GM23338 (cell line): ENCODE measurements around the gene TGOLN2. TPM values are rescaled to one million over a fixed set of nuclear protein-coding genes. Genes with fewer than 3 reads are reported as not detected.
"Not testable (repeated sequence)": the region's sequence is repeated elsewhere in the genome, so short reads cannot be mapped to it uniquely, and the experiment has no call there.

Experiments
- ATAC-seq: fragments of 200-7000 bp; cut with Tn5 transposase; 3 replicates; pipeline ENCODE4 v1.9.1; 2020
- DNase-seq: peaks from one replicate; pipeline ENCODE4 v3.0.0-alpha.2; 2015; ENCODE audit warnings: low spot score
- H2AFZ ChIP-seq: fragments of 200-600 bp; sonication (generic); 2 replicates; pipeline ENCODE4 v1.8.0; 2016; ENCODE audit warnings: antibody characterized with exemption, mild to moderate bottlenecking, moderate library complexity
- H3F3A ChIP-seq: fragments of 200-600 bp; sonication (generic); replicated peaks from 2 replicates; pipeline ENCODE4 v1.8.0; 2017; ENCODE audit warnings: antibody characterized with exemption, mixed run types, low read depth
- H3K27ac ChIP-seq: fragments of 200-600 bp; sonication (generic); 2 replicates; pipeline ENCODE4 v1.6.1; 2016; ENCODE audit warnings: low read depth
- H3K27me3 ChIP-seq: fragments of 200-600 bp; sonication (generic); 2 replicates; pipeline ENCODE4 v1.8.0; 2016; ENCODE audit warnings: mild to moderate bottlenecking, mixed run types, moderate library complexity; ENCODE audit not compliant: insufficient read depth
- H3K36me3 ChIP-seq: fragments of 200-600 bp; sonication (generic); 2 replicates; pipeline ENCODE4 v1.8.0; 2016; ENCODE audit warnings: mild to moderate bottlenecking; ENCODE audit not compliant: insufficient read depth
- H3K4me1 ChIP-seq: fragments of 200-600 bp; sonication (generic); 2 replicates; pipeline ENCODE4 v1.8.0; 2016; ENCODE audit warnings: mild to moderate bottlenecking, moderate library complexity; ENCODE audit not compliant: insufficient read depth
- H3K4me2 ChIP-seq: fragments of 200-600 bp; sonication (generic); 2 replicates; pipeline ENCODE4 v1.7.1; 2017; ENCODE audit warnings: mixed run types
- H3K4me3 ChIP-seq: fragments of 200-600 bp; sonication (generic); 2 replicates; pipeline ENCODE4 v1.6.1; 2016; ENCODE audit warnings: mixed run types
- H3K79me2 ChIP-seq: fragments of 200-600 bp; sonication (generic); replicated peaks from 2 replicates; pipeline ENCODE4 v1.8.0; 2017; ENCODE audit warnings: mild to moderate bottlenecking; ENCODE audit not compliant: insufficient read depth
- H3K9me2 ChIP-seq: fragments of 200-600 bp; sonication (generic); 2 replicates; pipeline ENCODE4 v1.8.0; 2017; ENCODE audit not compliant: insufficient read depth
- H4K20me1 ChIP-seq: fragments of 200-600 bp; sonication (generic); replicated peaks from 2 replicates; pipeline ENCODE4 v1.8.0; 2017; ENCODE audit warnings: mild to moderate bottlenecking; ENCODE audit not compliant: insufficient read depth
- H3K27ac Mint-ChIP-seq: 2 replicates; pipeline ENCODE4 v1.8.0; 2020; ENCODE audit warnings: inconsistent platforms, mild to moderate bottlenecking, moderate library complexity, mixed read lengths
- H3K27me3 Mint-ChIP-seq: 3 replicates; pipeline ENCODE4 v1.8.0; 2022; ENCODE audit warnings: low read depth, mild to moderate bottlenecking, moderate library complexity, mixed read lengths, inconsistent platforms; ENCODE audit not compliant: insufficient read depth, poor library complexity
- H3K36me3 Mint-ChIP-seq: 3 replicates; pipeline ENCODE4 v1.8.0; 2021; ENCODE audit warnings: low read depth, mild to moderate bottlenecking, inconsistent platforms, moderate library complexity, mixed read lengths
- H3K4me1 Mint-ChIP-seq: 3 replicates; pipeline ENCODE4 v1.8.0; 2020; ENCODE audit warnings: mild to moderate bottlenecking, inconsistent platforms, mixed read lengths
- H3K4me3 Mint-ChIP-seq: 3 replicates; pipeline ENCODE4 v1.8.0; 2021; ENCODE audit warnings: moderate library complexity, mild to moderate bottlenecking, inconsistent platforms, mixed read lengths
- H3K9me3 Mint-ChIP-seq: 3 replicates; pipeline ENCODE4 v1.8.0; 2020; ENCODE audit warnings: moderate library complexity, mild to moderate bottlenecking, inconsistent platforms, mixed read lengths
- CREB1 ChIP-seq: fragments of 250-450 bp; sonication (Bioruptor Pico); IDR thresholded peaks from 2 replicates; pipeline ENCODE4 v1.5.0; 2020; ENCODE audit warnings: low read depth, mild to moderate bottlenecking, moderate library complexity
- EZH2 ChIP-seq: fragments of 200-600 bp; sonication (generic); IDR thresholded peaks from one replicate; pipeline ENCODE4 v1.8.0; 2017; ENCODE audit warnings: antibody characterized with exemption, mild to moderate bottlenecking, low read depth; ENCODE audit not compliant: unreplicated experiment
- EZH2phosphoT487 ChIP-seq: fragments of 200-600 bp; sonication (generic); IDR thresholded peaks from one replicate; pipeline ENCODE4 v1.8.1; 2018; ENCODE audit warnings: antibody characterized with exemption; ENCODE audit not compliant: unreplicated experiment
- JUNB ChIP-seq: IDR thresholded peaks from one replicate; pipeline ENCODE4 v1.6.1; 2016; ENCODE audit warnings: antibody characterized with exemption; ENCODE audit not compliant: unreplicated experiment
- NANOG ChIP-seq: IDR thresholded peaks from 2 replicates; pipeline ENCODE4 v1.6.1; 2016; ENCODE audit warnings: antibody characterized with exemption, borderline replicate concordance
- POLR2AphosphoS5 ChIP-seq: IDR thresholded peaks from 2 replicates; pipeline ENCODE4 v1.6.1; 2016; ENCODE audit warnings: antibody characterized with exemption, low read depth
- REST ChIP-seq: IDR thresholded peaks from one replicate; pipeline ENCODE4 v1.6.1; 2018; ENCODE audit warnings: antibody characterized with exemption; ENCODE audit not compliant: unreplicated experiment
- ZNF114 ChIP-seq: fragments of 250-450 bp; sonication (Bioruptor Pico); IDR thresholded peaks from 2 replicates; pipeline ENCODE4 v1.5.0; 2020; ENCODE audit warnings: mild to moderate bottlenecking, moderate library complexity
- ZNF331 ChIP-seq: fragments of 250-450 bp; sonication (Bioruptor Pico); IDR thresholded peaks from 2 replicates; pipeline ENCODE4 v1.5.0; 2020; ENCODE audit warnings: low read depth, mild to moderate bottlenecking, moderate library complexity
- polyA plus RNA-seq: library from polyadenylated mRNA; unstranded; fragments of >200 nt; fragmentation: Nextera tagmentation; extraction: Ambion mirVana; gene quantifications from 2 replicates; pipeline ENCODE4 v1.2.1, GENCODE V29; 2016
- total RNA-seq: library from RNA; depleted of rRNA; stranded (reverse); fragments of >200 nt; shearing (Covaris generic); gene quantifications from 2 replicates; pipeline ENCODE4 v1.2.3, GENCODE V29; 2014
- TF ChIP-seq, protein P1 (sequence below), 2 experiments: fragments of 200-600 bp in 1 of 2; sonication (generic) in 1 of 2; conservative IDR thresholded peaks; 2 replicates each; pipeline versions ENCODE4 v1.5.1 to v1.6.1; 2016 to 2017; ENCODE audit warnings: antibody characterized with exemption in 2 of 2, low read depth in 2 of 2, mild to moderate bottlenecking in 2 of 2, moderate library complexity in 1 of 2
- TF ChIP-seq, protein P2 (sequence below): IDR thresholded peaks from 2 replicates; pipeline ENCODE4 v1.6.1; 2016; ENCODE audit warnings: antibody characterized with exemption

The TGOLN2 gene
- total and polyA plus RNA-seq, 2 experiments from 2014 or later: 20.8 to 48.3 TPM

DNA sequence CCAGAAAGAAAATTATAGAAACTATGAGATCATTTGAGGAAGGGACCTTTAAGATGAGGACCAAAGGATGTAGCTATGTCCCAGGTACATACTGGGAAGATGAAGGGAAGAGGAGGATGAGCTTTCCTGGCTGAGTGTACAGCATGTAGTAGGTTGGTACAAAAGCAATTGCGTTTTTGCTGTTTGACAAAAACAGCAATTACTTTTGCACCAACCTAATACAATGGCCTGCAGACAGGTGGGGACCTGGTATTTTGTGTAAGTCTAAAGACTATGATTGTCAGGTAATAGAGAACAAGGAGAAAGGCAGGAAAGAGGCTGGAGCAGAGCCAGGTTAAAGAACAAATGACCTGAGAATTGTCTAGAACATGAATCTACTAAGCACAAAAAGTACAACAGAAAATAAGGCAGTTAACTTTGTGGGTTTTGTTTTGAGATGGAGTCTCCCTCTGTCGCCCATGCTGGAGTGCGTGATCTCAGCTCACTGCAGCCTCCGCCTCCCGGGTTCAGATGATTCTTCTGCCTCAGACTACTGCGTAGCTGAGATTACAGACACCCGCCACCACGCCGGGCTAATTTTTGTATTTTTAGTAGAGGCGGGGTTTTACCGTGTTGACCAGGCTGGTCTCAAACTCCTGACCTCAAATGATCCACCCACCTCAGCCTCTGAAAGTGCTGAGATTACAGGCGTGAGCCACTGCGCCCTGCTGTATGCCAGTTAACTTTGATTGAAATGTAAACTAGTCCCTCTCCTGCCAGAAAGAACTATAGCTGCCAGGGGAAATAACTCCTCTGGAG is 3.2 kb upstream of the TGOLN2 start (continued):
- TF ChIP-seq, protein P1, sequence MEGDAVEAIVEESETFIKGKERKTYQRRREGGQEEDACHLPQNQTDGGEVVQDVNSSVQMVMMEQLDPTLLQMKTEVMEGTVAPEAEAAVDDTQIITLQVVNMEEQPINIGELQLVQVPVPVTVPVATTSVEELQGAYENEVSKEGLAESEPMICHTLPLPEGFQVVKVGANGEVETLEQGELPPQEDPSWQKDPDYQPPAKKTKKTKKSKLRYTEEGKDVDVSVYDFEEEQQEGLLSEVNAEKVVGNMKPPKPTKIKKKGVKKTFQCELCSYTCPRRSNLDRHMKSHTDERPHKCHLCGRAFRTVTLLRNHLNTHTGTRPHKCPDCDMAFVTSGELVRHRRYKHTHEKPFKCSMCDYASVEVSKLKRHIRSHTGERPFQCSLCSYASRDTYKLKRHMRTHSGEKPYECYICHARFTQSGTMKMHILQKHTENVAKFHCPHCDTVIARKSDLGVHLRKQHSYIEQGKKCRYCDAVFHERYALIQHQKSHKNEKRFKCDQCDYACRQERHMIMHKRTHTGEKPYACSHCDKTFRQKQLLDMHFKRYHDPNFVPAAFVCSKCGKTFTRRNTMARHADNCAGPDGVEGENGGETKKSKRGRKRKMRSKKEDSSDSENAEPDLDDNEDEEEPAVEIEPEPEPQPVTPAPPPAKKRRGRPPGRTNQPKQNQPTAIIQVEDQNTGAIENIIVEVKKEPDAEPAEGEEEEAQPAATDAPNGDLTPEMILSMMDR (conservative IDR thresholded peaks at IDR 0.05; ENCODE audit: low read depth in 2 of 2): no peak
- TF ChIP-seq EZH2 (no peak), NANOG (no peak)

GRCh38 chr2:85329701-85330100 is 1.9 kb upstream of the TGOLN2 start:
- not testable (repeated sequence) for H2AFZ ChIP-seq, H3K4me3 Mint-ChIP-seq, H3F3A ChIP-seq, H3K4me3 ChIP-seq, H3K4me2 ChIP-seq, H3K27me3 Mint-ChIP-seq, ATAC-seq, H3K36me3 ChIP-seq, H3K27ac ChIP-seq, H3K9me3 Mint-ChIP-seq, H3K27me3 ChIP-seq, H3K9me2 ChIP-seq, H3K27ac Mint-ChIP-seq, DNase-seq
- Mint-ChIP-seq H3K4me1 (peaks cover 44% of the 10 kb centered on the region), H3K36me3 (peaks cover 28% of the 10 kb centered on the region)
- Histone ChIP-seq H4K20me1 (peaks cover 23% of the 10 kb centered on the region), H3K79me2 (peaks cover 28% of the 10 kb centered on the region), H3K4me1 (peaks cover 37% of the 10 kb centered on the region)

DNA sequence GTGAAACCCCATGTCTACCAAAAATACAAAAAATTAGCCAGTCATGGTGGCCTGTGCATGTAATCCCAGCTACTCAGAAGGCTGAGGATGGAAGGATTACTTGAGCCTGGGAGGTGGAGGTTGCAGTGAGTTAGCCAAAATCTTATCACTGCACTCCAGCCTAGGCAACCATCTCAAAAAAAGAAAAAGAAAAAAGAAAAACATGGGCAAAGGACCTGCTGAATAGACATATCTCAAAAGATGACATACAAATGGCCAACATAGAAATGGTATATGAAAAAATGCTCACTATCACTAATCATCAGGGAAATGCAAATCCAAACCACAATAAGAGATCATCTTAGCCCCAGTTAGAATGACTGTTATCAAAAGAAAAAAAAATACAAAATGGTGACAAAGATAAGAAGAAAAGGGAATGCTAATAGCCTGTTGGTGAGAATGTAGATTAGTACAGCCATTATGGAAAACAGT is 1.4 kb upstream of the TGOLN2 start:
- Histone ChIP-seq H3F3A (no peaks in the 10 kb centered on the region), H3K4me1 (peaks cover 37% of the 10 kb centered on the region), H4K20me1 (peaks cover 23% of the 10 kb centered on the region), H3K36me3 (peaks cover 12% of the 10 kb centered on the region), H3K4me2 (peak overlapping the region; percentile 84; the same call in 1 of the 2 replicates), H3K9me2 (no peaks in the 10 kb centered on the region), H3K27me3 (no peaks in the 10 kb centered on the region), H3K79me2 (peaks cover 33% of the 10 kb centered on the region), H2AFZ (no peak overlapping the region), H3K4me3 (no peak overlapping the region), H3K27ac (no peak overlapping the region)
- no peak for ATAC-seq
- Mint-ChIP-seq H3K27ac (no peak overlapping the region; the same call in 1 of the 2 replicates), H3K36me3 (peaks cover 33% of the 10 kb centered on the region), H3K4me3 (peak overlapping the region; percentile 11; the same call in 2 of the 3 replicates), H3K27me3 (peaks cover 9% of the 10 kb centered on the region), H3K9me3 (peaks cover 4% of the 10 kb centered on the region; the same call in 2 of the 3 replicates), H3K4me1 (peaks cover 44% of the 10 kb centered on the region)
- no peak for DNase-seq
- TF ChIP-seq ZNF331: no peak
- TF ChIP-seq, protein P2, sequence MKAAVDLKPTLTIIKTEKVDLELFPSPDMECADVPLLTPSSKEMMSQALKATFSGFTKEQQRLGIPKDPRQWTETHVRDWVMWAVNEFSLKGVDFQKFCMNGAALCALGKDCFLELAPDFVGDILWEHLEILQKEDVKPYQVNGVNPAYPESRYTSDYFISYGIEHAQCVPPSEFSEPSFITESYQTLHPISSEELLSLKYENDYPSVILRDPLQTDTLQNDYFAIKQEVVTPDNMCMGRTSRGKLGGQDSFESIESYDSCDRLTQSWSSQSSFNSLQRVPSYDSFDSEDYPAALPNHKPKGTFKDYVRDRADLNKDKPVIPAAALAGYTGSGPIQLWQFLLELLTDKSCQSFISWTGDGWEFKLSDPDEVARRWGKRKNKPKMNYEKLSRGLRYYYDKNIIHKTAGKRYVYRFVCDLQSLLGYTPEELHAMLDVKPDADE: no peak
- no peak for TF ChIP-seq EZH2phosphoT487
- no peak for TF ChIP-seq EZH2
- TF ChIP-seq ZNF114 (CRISPR knock-in tag): no peak
- no peak for TF ChIP-seq REST
- no peak for TF ChIP-seq CREB1 (CRISPR knock-in tag)
- no peak for TF ChIP-seq POLR2AphosphoS5
- TF ChIP-seq JUNB: no peak
- TF ChIP-seq, protein P1 (conservative IDR thresholded peaks at IDR 0.05; ENCODE audit: low read depth in 2 of 2): no peak
